Mesothelial cell of epicardium (in vitro differentiated cells): ENCODE data around the gene HBS1L. TPM values are rescaled to one million over a fixed set of nuclear protein-coding genes. Genes with fewer than 3 reads are reported as not detected.

Source experiments
- DNase-seq, 2 experiments: peaks; one replicate each; pipeline ENCODE4 v3.0.0; 2021; ENCODE audit warnings: low spot score in 2 of 2; ENCODE audit not compliant: unreplicated experiment in 2 of 2
- H3K27ac Mint-ChIP-seq: 2 replicates; pipeline ENCODE4 v1.8.0; 2021; ENCODE audit warnings: mixed read lengths
- H3K27me3 Mint-ChIP-seq: 2 replicates; pipeline ENCODE4 v1.8.0; 2021; ENCODE audit warnings: low read depth, mixed read lengths
- H3K36me3 Mint-ChIP-seq: 2 replicates; pipeline ENCODE4 v1.8.0; 2021; ENCODE audit warnings: mixed read lengths
- H3K4me1 Mint-ChIP-seq: 2 replicates; pipeline ENCODE4 v1.8.0; 2021; ENCODE audit warnings: mixed read lengths
- H3K4me3 Mint-ChIP-seq: 2 replicates; pipeline ENCODE4 v1.8.0; 2021; ENCODE audit warnings: mild to moderate bottlenecking, moderate library complexity, mixed read lengths
- H3K9me3 Mint-ChIP-seq: 2 replicates; pipeline ENCODE4 v1.8.0; 2021; ENCODE audit warnings: mixed read lengths
- total RNA-seq: library from RNA; stranded (reverse); gene quantifications from 3 replicates; pipeline ENCODE4 v1.2.1, GENCODE V29; 2021
- TF ChIP-seq, protein P1 (sequence below): fragments of 200-600 bp; sonication (generic); IDR thresholded peaks from one replicate; pipeline ENCODE4 v1.5.0; 2021; ENCODE audit warnings: antibody characterized with exemption; ENCODE audit not compliant: unreplicated experiment

HBS1L gene
- 73.8 to 75.7 TPM (median 74.9 TPM) in 3 replicates for total RNA-seq

DNA sequence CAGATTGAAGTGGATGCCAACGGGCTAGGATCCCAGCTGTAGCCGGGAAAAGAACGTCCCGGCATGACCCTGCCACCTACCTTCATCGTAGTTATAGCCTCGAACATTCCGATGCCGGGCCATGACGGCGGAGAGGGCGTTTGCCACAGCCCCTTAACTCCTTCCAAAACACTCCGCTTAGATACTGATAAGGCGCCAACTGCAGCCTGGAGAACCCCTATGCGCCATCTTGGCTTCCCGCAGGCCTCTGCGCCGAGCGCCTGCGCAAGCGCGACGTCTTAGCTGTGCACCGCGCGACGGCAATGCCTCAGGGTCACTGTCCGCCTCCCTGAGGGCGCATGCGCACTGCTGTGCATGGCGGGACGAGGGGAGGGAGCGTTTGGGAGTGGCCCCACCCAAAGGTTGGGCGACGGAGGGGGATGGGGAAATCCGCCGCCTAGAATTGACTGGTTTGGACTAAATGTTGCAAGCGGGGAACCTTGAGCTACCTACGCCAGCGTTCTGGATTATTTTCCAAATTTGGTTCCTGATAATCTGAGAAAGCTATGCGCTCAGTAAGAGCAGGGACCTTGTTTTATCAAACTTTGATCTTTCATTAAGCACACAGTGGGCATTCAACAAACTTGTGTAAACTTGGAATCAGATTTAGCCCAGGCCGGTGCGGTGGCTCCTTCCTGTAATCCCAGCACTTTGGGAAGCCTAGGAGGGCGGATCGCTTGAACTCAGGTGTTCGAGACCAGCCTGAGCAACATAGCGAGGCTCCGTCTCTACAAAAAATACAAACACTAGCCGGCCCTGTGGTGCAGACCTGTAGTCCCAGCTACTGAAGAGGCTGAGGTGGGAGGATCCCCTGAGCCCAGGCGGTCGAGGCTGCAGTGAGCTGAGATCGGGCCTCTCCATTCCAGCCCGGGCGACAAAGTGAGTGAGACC lies at the start of gene HBS1L:
Gene HBS1L (minus strand): TSS at position 254 of the 930 bp plus-strand sequence. CDS start 131 bp downstream, at position 123.
- TF ChIP-seq, protein P1, sequence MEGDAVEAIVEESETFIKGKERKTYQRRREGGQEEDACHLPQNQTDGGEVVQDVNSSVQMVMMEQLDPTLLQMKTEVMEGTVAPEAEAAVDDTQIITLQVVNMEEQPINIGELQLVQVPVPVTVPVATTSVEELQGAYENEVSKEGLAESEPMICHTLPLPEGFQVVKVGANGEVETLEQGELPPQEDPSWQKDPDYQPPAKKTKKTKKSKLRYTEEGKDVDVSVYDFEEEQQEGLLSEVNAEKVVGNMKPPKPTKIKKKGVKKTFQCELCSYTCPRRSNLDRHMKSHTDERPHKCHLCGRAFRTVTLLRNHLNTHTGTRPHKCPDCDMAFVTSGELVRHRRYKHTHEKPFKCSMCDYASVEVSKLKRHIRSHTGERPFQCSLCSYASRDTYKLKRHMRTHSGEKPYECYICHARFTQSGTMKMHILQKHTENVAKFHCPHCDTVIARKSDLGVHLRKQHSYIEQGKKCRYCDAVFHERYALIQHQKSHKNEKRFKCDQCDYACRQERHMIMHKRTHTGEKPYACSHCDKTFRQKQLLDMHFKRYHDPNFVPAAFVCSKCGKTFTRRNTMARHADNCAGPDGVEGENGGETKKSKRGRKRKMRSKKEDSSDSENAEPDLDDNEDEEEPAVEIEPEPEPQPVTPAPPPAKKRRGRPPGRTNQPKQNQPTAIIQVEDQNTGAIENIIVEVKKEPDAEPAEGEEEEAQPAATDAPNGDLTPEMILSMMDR = no peak
- Mint-ChIP-seq H3K27ac (peak within 1 kb of the TSS; percentile 96), H3K27me3 (peaks cover 4% of the 10 kb centered on the region), H3K36me3 (peaks cover 2% of the 10 kb centered on the region), H3K9me3 (no peaks in the 10 kb centered on the region), H3K4me3 (peak within 1 kb of the TSS; percentile 92), H3K4me1 (peaks cover 19% of the 10 kb centered on the region)
- DNase-seq = peak; percentile 94 to 96

DNA sequence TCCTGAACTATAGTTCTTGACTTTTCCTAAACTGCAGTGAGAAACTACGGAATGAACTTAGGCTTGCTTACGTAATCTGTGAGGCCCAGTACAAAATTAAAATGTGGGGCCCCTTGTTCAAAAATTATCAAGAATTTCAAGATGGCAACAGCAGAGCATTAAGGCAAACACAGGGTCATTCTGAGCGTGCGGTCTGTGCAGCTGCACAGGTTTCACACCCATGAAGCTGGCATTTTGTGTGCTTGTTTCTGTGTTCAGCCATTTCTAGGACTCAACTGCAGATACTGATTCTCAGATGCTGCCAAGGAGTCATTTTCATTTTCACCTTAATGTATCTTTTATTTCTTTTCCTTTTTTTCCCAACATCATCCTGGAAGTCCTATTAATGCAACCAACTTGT lies 49.6 kb upstream of the HBS1L start:
- Mint-ChIP-seq H3K27me3 (peaks cover 51% of the 10 kb centered on the region), H3K4me3 (no peak overlapping the region), H3K4me1 (peaks cover 2% of the 10 kb centered on the region), H3K9me3 (no peaks in the 10 kb centered on the region), H3K27ac (no peak overlapping the region), H3K36me3 (no peaks in the 10 kb centered on the region)
- TF ChIP-seq, protein P1 = no peak
- DNase-seq = no peak

DNA sequence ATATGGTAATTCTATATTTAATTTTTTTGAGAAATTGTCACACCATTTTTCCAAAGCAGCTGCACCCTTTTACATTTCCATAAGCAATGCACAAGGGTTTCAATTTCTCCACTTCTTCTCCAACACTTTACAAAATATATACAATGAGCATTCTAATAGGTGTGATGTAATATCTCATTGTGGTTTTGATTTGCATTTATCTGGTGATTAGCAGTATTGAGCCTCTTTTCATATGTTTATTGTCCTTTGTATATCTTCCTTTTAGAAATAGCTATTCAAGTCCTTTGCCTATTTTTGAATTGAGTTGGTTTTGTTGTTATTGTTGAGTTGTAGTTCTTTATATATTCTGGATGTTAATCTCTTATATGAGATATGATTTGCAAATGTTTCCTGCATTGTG lies 47.6 kb upstream of the HBS1L start:
- no peak overlapping the region for H3K4me3 Mint-ChIP-seq
- no peaks in the 10 kb centered on the region for H3K36me3 Mint-ChIP-seq
- H3K4me1 Mint-ChIP-seq = peaks cover 2% of the 10 kb centered on the region
- H3K27me3 Mint-ChIP-seq = peaks cover 59% of the 10 kb centered on the region
- H3K27ac Mint-ChIP-seq = no peak overlapping the region
- no peak for DNase-seq
- TF ChIP-seq, protein P1 = no peak
- H3K9me3 Mint-ChIP-seq = no peaks in the 10 kb centered on the region

DNA sequence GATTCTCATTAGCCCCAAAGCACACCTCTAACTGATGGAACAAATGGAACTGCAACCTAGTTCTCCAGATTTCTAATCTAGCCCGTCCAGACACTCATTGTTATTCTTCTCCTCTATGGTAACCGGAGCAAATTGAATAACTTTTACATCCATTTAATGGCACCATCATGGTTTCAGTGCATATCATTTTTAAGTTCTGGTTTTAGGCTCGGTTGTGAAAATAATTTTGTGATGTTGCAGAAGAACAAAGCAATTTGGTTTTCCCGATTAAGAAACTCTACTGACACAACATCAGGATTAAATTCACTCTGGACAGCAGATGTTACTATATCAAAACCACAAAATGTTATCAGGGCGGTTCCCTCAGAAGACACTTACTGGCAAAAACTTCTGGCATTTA lies 42.5 kb upstream of the HBS1L start:
- Mint-ChIP-seq H3K27me3 (peaks cover 57% of the 10 kb centered on the region), H3K27ac (no peak overlapping the region), H3K9me3 (no peaks in the 10 kb centered on the region), H3K4me3 (no peak overlapping the region), H3K4me1 (no peaks in the 10 kb centered on the region), H3K36me3 (no peaks in the 10 kb centered on the region)
- no peak for DNase-seq
- TF ChIP-seq, protein P1 = no peak

- Mint-ChIP-seq H3K4me1 (no peaks in the 10 kb centered on the region), H3K36me3 (no peaks in the 10 kb centered on the region), H3K27me3 (peaks cover 58% of the 10 kb centered on the region), H3K9me3 (no peaks in the 10 kb centered on the region), H3K27ac (no peak overlapping the region), H3K4me3 (no peak overlapping the region)
- TF ChIP-seq, protein P1 = no peak
- no peak for DNase-seq
Measured at GRCh38 chr6:135096403-135097130, 41.9 kb upstream of the HBS1L start.
